Omental fat pad (tissue), 4 donors: ENCODE data around the gene TPP1. TPM values are rescaled to one million over a fixed set of nuclear protein-coding genes. Genes with fewer than 3 reads are reported as not detected.

Experiments
- ATAC-seq: fragments of 150-250 bp; one replicate; pipeline ENCODE4 v1.9.1; 2016; ENCODE audit warnings: mild to moderate bottlenecking, moderate library complexity; ENCODE audit not compliant: low FRiP score
- DNase-seq: peaks from one replicate; pipeline ENCODE4 v3.0.0-alpha.2; 2019; ENCODE audit warnings: low spot score
- CTCF ChIP-seq, 3 donors: fragments of 450-650 bp; IDR thresholded peaks; one replicate each; pipeline ENCODE4 v1.5.1; 2016 to 2017; ENCODE audit warnings: antibody characterized with exemption in 3 of 3, mild to moderate bottlenecking in 3 of 3, moderate library complexity in 2 of 3
- total RNA-seq, 4 donors: library from RNA; depleted of rRNA; stranded (reverse); fragments of >200 nt; gene quantifications; one replicate each; pipeline ENCODE4 v1.1.0, GENCODE V29; 2016

Gene TPP1
- total RNA-seq, 4 donors from 2014 or later: 73.8 to 95.0 (median 83.9) TPM

- no peak for TF ChIP-seq CTCF (IDR thresholded peaks at IDR 0.05)
- no peak for DNase-seq
- ATAC-seq: no peak
Observed at GRCh38 chr11:6658647-6659046, 39.4 kb upstream of the TPP1 start.

- no peak for TF ChIP-seq CTCF (IDR thresholded peaks at IDR 0.05)
Observed at GRCh38 chr11:6657346-6657745, 38.1 kb upstream of the TPP1 start.

GRCh38 chr11:6656936-6657335 is 37.7 kb upstream of the TPP1 start:
- TF ChIP-seq CTCF (IDR thresholded peaks at IDR 0.05): no peak
- ATAC-seq (no peak), DNase-seq (no peak)

More at GRCh38 chr11:6657346-6657745, 38.1 kb upstream of the TPP1 start:
- ATAC-seq (no peak), DNase-seq (no peak)

GRCh38 chr11:6656584-6656915 is 37.3 kb upstream of the TPP1 start:
- ATAC-seq: no peak
- TF ChIP-seq CTCF (IDR thresholded peaks at IDR 0.05): no peak
- no peak for DNase-seq

- DNase-seq: no peak
- TF ChIP-seq CTCF (IDR thresholded peaks at IDR 0.05): no peak
- ATAC-seq: peak; percentile 59
Observed at GRCh38 chr11:6655790-6656583, 36.8 kb upstream of the TPP1 start, which contains the start of gene DCHS1. DCHS1 (minus strand) TSS chr11:6655809; CDS start chr11:6641613, 14,196 bp downstream.

- ATAC-seq (peak; percentile 58), DNase-seq (no peak)
- TF ChIP-seq CTCF (IDR thresholded peaks at IDR 0.05): no peak
Observed at GRCh38 chr11:6655020-6655789, 36.0 kb upstream of the TPP1 start.
